Measurements from ENCODE around the gene TAS2R40.
"Not testable (repeated sequence)": the region's sequence is repeated elsewhere in the genome, so short reads cannot be mapped to it uniquely, and the experiment has no call there.

Gene TAS2R40

GRCh38 chr7:143221737-143222136, at the start of gene TAS2R40:
Gene TAS2R40, plus strand, starts transcription at chr7:143222037. Its CDS starts 42 bp downstream, at chr7:143222079.
- DNase-seq (ENCODE audit: low read depth, low spot score), result no peak
- no peak within 1 kb of the TSS for H3K4me3 ChIP-seq (ENCODE audit: low read depth, low read length)
- ChIA-PET POLR2A (no interaction called here), CTCF (interaction anchor here (1.6 to 11.2 kb wide), 2 partner anchors 18 to 214 kb away, joined by 10 to 885 read pairs; no protein-coding TSS in a partner anchor)
- TF ChIP-seq CTCF (IDR thresholded peaks at IDR 0.05; ENCODE audit: insufficient read depth, low read length, missing control alignments), result no peak

- no peak overlapping the region for H3K4me3 ChIP-seq (ENCODE audit: low read depth, low read length)
- POLR2A ChIA-PET, result no interaction called here
- TF ChIP-seq CTCF (IDR thresholded peaks at IDR 0.05; ENCODE audit: insufficient read depth, low read length, missing control alignments), result no peak
- CTCF ChIA-PET, result interaction anchor here (0.7 to 1.0 kb wide), 2 partner anchors 18 to 43 kb away, joined by 3 to 4 read pairs; no protein-coding TSS in a partner anchor
- no peak for DNase-seq (ENCODE audit: low read depth, low spot score)
Observed at GRCh38 chr7:143172354-143172753, 49.5 kb upstream of the TAS2R40 start.

GRCh38 chr7:143176128-143176527, 45.7 kb upstream of the TAS2R40 start:
- CTCF ChIA-PET, result no interaction called here
- no peak for TF ChIP-seq CTCF (IDR thresholded peaks at IDR 0.05; ENCODE audit: insufficient read depth, low read length, missing control alignments)
- no peak for DNase-seq (ENCODE audit: low read depth, low spot score)
- POLR2A ChIA-PET, result no interaction called here
- H3K4me3 ChIP-seq (ENCODE audit: low read depth, low read length), result no peak overlapping the region

- no peak for DNase-seq (ENCODE audit: low read depth, low spot score)
- H3K4me3 ChIP-seq (ENCODE audit: low read depth, low read length), result no peak overlapping the region
- no peak for TF ChIP-seq CTCF (IDR thresholded peaks at IDR 0.05; ENCODE audit: insufficient read depth, low read length, missing control alignments)
- ChIA-PET POLR2A (no interaction called here), CTCF (no interaction called here)
Observed at GRCh38 chr7:143177374-143178119, 44.3 kb upstream of the TAS2R40 start.

GRCh38 chr7:143180771-143181170, 41.1 kb upstream of the TAS2R40 start:
- POLR2A ChIA-PET; H3K4me3 ChIP-seq (ENCODE audit: low read depth, low read length); CTCF ChIA-PET; DNase-seq (ENCODE audit: low read depth, low spot score): not testable (repeated sequence)

- DNase-seq (ENCODE audit: low read depth, low spot score), result no peak
- no peak for TF ChIP-seq CTCF (IDR thresholded peaks at IDR 0.05; ENCODE audit: insufficient read depth, low read length, missing control alignments)
- ChIA-PET POLR2A (no interaction called here), CTCF (no interaction called here)
- H3K4me3 ChIP-seq (ENCODE audit: low read depth, low read length), result no peak overlapping the region
Observed at GRCh38 chr7:143181349-143181748, 40.5 kb upstream of the TAS2R40 start.

GRCh38 chr7:143183024-143183423, 38.8 kb upstream of the TAS2R40 start, which contains the start of gene TAS2R39:
Gene TAS2R39, plus strand, starts transcription at chr7:143183419. Its CDS starts 0 bp downstream, at chr7:143183419.
- CTCF ChIA-PET, result interaction anchor here (0.8 to 1.5 kb wide), 3 partner anchors 9 to 647 kb away, joined by 3 to 5 read pairs (median 5); no protein-coding TSS in a partner anchor
- no peak for DNase-seq (ENCODE audit: low read depth, low spot score)
- POLR2A ChIA-PET, result no interaction called here
- H3K4me3 ChIP-seq (ENCODE audit: low read depth, low read length), result no peak within 1 kb of the TSS
- no peak for TF ChIP-seq CTCF (IDR thresholded peaks at IDR 0.05; ENCODE audit: insufficient read depth, low read length, missing control alignments)

Measured in AG04449 (cell line).